SHP77 (cell line): ENCODE results near the gene DCAF11.

ENCODE experiments used
- DNase-seq, 2 experiments: peaks; one replicate each; lab custom pipeline; 2025; lab: John Stamatoyannopoulos, UW

The DCAF11 gene

DNA sequence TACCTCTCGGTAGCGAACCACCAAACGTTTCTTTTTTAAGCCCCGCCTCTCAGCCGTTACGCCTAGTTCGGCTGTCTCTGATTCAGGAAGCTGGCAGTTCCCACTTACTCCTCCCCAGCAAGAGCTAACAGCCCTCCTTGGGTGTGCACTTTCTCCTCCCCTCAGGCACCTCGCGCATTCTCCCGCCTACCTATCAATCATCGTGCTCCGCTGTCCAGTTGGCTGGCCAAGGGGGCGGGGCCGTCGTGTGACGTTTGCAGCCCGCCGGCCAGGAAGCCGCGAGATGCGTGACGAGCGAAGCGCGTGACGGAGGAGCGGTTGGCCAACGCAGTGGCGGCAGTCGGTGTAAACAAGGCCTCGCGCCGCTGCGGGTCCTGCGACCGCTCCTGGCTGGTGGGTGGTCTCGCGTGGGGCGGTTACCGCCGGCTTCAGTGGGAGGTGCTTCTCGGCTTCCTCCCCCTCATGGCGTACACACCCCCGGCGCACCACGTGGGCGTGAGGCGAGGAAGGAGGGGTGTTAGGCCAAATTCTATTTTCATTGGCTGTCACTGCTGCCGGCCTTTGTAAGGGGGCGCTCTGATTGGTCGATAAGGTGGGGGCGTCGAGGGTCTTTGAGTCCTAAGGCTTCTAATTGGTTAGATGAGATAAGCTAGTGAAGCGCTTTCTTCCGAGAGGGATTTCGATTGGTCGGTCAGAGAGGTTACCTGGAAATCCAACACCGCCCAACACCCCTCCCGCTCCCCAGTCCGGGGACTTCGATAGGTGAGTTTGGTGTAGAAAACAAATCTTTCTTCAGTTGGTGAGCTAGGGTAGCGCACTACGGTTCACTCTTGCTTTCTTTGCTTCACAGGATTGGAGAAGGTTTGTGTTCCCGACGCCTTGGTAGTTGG lies at the start of gene DCAF11, which contains the start of gene NRL:
TSS of gene DCAF11 (plus strand) at position 246 of the 890 bp plus-strand sequence. CDS start 818 bp downstream, outside the sequence.
TSS of gene NRL (minus strand) at position 418 of the 890 bp plus-strand sequence. CDS start 32,101 bp downstream, outside the sequence.
- peak; percentile 100 for DNase-seq

DNA sequence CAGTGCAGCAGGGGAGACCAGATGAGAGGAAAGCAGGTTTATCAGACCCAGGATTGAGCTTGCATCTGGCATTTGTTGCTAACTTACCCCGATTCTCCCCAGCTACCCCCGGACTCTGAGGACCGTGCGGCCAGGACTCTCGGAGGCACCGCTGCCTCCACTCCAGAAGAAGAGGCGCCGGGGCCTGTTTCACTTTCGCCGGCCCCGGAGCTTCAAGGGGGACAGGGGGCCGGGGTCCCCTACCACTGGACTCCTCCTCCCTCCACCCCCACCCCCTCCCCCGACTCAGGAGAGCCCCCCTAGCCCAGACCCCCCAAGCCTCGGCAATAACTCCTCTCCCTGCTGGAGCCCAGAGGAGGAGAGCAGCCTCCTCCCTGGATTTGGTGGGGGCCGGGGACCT lies 49.7 kb upstream of the DCAF11 start:
- DNase-seq, result no peak

DNA sequence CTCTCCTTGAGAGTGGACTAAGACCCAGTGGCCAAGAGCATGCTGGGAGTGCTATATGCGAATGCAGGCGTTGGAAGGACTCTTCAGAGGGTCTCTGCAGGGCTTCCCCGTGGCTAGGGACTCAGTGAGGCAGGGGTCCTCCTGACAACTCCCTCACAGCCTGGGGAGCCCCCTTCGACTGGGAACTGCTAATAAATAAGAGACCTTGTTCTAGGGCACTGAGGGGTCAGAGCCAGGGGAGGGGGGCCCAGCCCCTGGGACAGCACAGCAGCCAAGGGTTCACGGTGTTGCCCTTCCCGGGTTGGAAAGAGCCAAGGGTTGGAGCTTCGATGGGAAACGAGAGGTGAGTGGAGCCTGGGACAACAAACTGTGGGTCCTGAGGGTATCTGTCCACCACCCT lies 49.2 kb upstream of the DCAF11 start:
- no peak for DNase-seq

DNA sequence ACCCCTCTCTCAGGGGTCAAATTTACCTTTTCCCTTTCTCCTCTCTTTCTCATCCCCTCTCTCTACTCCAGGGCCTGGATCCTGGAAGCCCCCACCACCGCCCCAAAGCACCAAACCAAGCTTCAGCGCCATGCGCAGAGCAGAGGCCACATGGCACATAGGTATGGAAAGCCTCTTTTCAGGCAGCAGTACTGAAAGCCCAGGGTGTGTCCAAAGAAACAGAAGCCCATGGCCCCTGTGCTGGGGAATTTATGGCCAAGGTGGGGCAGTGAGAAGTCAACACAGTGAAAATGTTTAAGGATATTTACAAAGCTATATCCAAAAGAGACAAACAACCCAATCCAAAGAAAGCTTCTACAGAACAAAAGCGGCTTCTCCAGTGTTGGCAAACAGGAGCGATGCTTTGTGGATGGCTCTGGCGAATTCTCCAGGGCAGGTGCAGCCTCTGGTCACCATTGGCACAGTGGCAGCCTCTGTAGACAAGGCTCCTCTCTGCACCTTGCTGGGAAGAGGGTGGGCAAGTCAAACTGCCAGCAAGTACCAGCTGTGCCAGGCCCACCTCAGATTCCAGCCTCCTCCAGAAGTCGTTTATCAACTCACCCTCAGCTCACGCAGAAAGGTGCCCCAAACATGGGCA lies 48.0 kb upstream of the DCAF11 start:
- DNase-seq, result no peak

DNA sequence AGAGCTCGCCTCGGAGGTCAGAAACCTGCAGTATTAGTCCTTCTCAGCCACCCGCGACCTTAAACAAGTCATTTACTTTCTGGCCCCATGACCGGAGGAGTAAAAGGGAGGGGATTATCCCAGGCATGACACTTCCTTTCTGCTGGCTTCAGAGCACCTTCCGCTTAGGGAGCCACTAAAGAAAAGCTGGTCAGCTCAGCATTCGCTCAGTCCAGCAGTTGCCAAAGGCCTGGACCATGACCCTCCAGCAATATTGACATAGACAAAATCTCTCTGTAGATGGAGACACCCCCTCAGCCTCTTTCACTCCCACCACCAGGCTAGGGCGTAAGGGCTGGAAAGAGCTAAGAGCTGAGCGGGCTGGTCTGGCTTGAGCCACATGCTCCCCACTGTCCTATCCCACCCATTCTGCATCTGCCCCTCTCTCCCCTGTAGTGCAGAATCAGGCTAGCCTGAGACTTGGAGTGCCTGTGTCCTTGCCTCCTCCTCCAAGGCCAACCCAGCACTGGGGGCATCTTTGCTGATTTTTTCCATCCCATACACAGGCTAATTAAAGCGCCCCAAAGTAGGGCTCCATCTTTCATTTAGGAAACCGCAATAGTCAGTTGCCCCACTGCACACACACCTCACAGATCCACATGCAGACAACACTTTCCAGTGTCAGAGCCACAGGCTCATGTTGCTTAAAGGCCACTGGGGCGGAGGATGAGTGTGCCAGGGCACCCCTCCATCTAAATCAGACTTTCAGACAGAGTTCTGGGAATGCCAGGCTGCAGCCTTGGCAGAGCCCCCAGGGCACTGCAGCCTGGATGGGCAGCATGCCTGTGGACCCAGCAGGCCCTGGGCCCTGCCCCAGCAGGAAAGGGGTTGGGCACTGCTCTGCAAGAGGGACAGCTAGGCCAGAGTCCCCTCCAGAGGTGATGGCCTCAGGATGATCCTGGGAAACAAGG lies 47.2 kb upstream of the DCAF11 start:
- no peak for DNase-seq

DNA sequence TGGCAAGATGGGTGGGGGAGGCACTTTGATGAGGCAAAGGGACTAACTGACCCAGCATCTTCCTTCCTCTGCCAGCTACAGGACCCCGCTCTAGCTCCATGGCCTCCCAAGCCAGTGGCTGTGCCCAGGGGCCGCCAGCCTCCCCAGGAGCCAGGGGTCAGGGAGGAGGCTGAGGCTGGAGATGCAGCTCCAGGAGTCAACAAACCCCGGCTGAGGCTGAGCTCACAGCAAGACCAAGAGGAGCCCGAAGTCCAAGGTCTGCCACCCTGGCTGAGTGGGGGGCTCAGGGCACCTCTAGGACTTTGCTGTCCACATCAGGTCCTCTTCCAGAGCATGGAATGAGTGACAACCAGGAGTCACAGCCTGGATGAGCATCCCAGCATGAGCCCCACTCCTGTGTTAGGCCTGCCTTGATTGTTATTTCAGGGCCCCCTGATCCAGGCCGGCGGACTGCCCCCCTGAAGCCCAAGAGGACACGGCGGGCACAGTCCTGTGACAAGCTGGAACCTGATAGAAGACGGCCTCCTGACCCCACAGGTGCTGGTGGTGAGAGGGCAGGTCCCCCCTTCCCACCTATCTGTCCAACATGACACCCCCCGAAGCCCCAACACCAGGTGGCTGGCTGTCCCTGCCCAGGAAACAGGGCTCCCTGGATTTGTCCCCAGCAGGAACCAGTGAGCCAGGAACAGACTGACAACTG lies 45.7 kb upstream of the DCAF11 start:
- no peak for DNase-seq

DNA sequence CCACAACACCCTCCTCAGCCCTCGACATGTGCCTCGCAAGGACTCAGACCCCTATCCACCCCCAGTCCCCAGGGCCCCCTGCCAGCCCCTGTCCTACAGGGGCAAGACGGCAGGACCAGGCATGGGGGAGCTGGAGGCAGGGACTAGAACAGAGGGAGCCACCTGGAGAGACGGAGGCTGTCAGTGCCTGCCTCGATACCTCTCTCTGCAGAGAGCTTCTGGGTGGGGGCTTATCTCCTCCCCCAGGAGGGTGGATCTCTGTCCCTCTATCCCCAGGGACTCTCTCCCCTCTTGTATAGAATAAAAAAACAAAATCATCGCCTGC lies 45.2 kb upstream of the DCAF11 start:
- no peak for DNase-seq

DNA sequence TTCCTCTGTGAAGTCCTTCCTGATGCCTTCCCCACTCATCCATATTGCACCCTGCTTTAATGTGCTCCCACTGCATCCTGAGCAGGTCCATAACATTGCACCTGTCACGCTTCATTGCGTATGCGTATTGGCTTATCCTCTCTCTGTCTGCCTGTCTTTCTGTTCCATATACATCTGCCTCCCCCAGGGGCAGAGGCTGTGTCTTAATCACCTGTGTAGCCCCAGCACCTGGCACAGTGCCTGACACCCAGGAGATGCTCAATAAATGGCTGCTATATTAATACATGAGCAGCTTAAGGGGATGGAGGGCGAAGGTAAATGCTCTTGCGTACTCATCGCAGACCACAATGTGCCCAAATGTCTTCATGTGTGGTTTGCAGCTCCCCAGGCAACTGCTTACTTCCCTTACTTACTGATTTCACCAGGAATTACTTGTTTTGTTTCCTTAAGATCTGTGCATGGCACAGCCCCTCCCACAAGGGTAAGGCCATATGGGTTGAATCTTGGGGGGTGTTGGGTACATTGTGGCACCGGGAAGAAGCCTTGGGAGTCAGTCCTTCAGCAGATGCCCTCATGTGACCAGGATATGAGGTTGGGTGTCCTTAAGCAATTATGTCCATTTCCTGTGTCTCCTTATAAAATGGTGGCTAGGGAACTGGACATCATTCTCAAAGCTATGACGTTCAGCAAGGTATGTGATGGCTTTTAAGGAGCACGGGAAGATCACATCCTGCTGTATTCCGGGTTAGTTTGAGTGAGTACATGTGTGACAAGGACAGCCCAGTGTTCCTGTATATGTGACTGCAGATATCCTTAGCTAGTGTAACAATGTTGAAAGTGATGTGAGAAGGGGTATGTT lies 44.1 kb upstream of the DCAF11 start:
- peak in 1 of 2 experiments; percentile 25 for DNase-seq

DNA sequence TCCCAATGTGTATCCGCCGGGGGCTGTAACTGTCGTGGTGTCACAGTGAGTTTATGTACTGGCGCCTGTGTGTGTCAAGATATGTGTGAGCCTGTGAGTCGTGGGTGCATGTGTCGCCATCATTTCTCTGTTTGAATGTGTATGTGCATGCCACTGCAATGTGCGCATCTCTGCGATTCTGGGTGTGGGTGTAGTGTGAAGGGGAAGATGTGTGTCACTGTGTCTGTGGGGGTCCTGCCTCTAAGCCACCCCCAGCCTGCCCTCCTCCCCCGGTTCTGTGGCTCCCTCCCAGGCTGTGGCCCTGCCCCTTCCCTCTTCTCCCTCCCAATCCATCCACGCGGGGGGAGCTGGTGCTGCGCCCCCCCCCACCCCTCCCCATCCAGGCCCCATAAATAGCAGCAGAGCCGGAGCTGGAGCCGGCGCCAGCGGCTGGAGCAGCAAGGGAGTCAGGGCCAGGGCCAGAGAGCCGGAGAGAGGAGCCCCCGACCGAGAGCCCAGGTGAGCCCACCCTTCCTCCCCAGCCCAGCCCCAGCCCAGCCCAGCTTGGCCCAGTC lies 43.4 kb upstream of the DCAF11 start, which contains the start of gene CPNE6:
TSS of gene CPNE6 (plus strand) at position 419 of the 554 bp plus-strand sequence. CDS start 1,375 bp downstream, outside the sequence.
- no peak for DNase-seq

DNA sequence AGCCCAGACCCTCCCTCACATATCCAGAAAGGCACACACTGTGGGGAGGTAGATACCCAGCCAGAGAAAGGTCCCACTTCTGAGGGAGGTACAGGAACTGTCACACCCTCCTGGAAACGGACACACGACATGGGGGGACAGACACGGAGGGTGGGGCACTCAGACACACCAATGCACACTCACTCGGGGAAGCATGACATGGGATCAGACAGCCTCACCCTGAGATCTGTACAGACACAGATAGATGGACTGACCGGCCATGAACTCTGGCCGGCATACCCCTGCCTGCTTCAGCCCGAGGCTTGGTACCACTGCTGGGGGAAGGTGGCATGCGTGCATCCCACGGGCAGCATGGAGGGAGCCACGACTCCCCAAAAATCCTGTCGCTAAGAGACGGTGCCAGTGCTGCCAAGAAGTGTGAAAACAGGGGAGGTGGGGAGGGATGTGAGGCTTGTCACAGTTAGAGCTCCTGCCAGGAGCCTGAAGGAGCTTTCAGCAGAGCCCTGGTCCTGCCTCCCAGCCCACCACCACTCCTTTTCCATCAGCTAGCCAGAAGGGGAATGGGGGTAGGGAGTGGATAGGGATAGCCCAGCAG lies 42.6 kb upstream of the DCAF11 start:
- DNase-seq, result no peak

DNA sequence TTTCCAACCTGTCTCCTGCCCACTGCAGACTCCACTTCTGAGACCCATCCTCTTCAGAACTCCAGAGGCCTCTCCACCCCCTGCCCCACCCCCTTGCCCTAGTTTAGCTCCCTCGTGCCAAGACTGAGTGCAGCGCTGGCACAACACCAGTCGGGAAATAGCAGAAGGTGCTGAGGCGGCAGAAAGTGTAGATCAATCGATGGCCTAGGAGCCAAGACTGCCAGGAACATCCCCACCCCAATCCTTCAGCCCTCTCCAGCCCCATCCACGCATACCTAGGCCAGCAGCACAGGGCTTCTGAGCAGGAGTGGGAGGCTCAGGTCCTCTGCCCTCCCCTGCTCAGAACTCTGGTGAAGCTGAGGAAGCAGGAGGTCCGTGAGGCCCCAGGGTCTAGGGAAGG lies 42.1 kb upstream of the DCAF11 start:
- no peak for DNase-seq

DNA sequence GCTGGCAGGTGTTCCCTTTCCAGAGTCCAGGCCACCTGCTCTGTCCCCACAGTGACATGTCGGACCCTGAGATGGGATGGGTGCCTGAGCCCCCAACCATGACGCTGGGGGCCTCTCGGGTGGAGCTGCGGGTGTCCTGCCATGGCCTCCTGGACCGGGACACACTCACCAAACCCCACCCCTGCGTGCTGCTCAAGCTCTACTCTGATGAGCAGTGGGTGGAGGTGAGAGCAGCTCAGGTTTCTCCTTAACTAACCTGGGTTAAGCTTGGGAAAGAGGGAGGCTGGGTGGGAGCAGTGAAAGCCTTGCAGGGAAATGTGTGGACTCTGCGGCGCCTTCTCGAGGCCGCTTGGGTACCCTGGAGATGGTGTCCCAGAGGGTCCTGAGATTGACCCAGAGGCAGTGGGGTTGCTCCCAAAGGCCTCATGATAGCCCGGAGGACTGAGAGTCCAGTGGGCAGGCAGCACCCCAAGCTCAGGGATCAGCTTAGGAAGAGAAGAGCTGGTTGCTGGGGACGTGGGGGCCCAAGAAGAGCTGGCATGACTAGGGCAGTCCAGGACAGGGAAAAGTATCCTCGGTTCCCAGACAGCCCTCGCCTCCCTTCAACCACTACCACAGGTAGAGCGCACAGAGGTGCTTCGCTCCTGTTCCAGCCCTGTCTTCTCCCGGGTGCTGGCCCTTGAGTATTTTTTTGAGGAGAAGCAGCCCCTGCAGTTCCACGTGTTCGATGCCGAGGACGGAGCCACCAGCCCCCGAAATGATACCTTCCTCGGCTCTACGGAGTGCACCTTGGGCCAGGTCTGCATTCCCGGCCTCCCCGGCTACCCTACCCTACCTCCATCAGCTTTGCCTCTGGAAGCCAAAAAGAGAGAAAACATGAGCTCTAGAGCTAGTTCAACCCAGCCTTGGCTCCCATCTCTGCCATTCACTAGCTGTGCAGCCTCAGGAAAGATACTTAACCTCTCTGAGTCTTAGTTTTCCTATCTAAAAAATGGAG lies 41.4 kb upstream of the DCAF11 start:
- no peak for DNase-seq

DNA sequence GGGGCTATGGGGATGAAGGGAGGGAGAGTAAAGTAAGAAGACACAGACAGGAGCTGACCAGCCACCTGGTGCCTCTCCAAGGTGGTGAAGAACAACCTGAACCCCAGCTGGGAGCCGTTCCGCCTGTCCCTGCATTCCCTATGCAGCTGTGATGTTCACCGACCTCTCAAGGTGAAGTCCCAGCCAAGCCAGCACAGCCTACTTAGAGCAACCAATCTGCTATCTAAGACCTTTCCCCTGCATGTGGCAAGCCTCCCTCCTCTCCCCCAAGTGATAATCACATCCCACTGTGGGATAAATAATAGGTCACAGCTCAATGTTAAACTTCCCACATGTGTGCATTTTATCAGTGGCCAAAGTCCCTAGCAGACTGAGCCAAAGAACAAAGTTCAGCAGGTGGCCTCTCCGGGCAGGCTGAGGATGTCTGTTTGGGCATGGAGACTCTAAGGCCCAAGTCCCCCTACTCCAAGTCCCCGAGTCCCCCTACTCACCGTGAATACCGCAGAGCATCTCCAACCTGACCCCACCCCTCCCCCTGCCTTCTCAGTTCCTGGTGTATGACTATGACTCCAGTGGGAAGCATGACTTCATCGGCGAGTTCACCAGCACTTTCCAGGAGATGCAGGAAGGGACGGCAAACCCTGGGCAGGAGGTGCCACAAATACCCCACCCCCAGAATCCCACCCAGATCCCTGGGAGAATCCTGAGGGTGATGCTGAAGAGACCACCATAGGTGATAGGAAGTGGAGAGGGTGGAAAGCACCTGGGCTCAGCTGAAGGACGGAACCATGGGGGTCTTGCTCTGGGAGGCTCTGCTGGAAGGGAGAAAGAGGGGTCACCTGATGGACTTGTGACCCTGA lies 39.7 kb upstream of the DCAF11 start:
- no peak for DNase-seq

DNA sequence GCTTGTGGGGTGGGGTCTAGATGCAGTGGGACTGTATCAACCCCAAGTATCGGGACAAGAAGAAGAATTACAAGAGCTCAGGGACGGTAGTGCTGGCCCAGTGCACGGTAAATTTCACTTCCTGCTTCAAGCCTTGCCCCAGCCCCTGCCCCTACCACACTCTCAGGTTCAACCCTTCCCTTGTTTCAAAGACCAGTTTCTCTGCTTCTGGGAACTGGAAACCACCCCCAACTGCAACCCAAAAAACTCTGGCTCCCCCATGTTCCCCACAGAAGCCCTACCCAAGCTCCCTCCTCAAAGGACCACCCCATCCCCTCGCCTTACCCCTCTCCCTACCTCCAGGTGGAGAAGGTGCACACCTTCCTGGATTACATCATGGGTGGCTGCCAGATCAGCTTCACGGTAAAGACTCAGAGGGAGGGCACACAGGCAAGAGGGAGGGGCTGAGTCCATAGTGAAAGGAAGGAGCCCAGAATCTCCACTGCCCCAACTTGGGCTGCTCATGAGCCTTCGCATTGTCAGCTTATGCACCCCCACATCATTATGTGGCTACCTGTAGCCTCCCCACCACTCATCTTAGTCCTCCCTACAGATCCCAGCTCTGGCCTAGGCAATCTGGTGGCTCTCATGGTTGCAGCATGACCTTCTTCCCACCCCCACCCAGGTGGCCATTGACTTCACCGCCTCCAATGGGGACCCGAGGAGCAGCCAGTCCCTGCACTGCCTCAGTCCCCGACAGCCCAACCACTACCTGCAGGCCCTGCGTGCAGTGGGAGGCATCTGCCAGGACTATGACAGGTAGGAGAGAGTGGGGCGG lies 38.9 kb upstream of the DCAF11 start:
- DNase-seq, result no peak

DNA sequence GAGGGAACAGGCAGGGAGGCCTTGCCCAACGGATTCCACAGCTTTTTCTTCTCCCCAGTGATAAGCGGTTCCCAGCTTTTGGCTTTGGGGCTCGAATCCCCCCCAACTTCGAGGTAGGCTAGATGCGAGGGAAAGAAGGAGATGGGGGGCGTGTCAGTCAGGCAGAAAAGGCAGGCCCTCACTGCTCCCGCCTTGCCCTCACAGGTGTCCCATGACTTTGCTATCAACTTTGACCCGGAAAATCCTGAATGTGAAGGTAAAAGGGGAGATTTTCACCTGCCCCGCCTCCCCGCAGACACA lies 38.3 kb upstream of the DCAF11 start:
- DNase-seq, result no peak

DNA sequence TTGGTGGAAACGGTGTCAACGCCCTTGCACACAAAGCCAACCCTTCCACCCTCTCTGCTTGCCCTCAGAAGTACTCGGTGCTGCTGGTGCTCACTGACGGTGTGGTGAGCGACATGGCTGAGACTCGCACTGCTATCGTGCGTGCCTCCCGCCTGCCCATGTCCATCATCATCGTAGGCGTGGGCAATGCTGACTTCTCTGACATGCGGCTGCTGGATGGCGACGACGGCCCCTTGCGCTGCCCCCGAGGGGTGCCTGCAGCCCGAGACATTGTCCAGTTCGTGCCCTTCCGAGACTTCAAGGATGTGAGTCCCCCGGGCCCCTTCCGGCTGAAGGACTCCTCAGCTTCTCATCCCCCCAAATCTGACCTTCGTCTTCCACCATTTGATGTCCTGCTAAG lies 37.5 kb upstream of the DCAF11 start:
- DNase-seq, result no peak

DNA sequence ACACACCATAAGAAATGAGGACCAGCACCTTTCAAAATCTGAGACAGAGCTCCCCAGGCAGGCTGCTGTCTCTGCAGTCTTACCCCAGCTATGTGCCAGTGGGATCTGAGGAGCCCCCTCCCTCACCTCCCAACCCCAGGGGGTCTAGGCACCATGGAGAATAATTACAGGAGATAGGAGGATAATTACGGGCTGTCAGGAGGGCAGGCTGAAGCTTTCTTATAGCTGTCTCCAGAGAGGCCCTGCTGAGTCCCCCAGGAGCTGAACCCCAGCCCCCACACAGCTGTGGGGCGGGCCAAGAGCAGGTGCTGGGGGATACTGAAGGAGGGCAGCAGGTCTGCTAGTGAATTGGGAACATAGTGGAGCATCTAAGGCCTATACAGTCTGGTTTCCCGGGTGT lies 36.4 kb upstream of the DCAF11 start:
- no peak for DNase-seq
